HG02642 (cell line): Measurements from ENCODE around the gene CKMT1B.
"Not testable (repeated sequence)": the region's sequence is repeated elsewhere in the genome, so short reads cannot be mapped to it uniquely, and the experiment has no call there.

Experiments used
- ATAC-seq: cut with Tn5 transposase; IDR thresholded peaks from one replicate; pipeline ENCODE4 v1.9.1; 2021; ENCODE audit warnings: mild to moderate bottlenecking; ENCODE audit not compliant: unreplicated experiment, poor library complexity

The CKMT1B gene

GRCh38 chr15:43593328-43594190 lies at the start of gene CKMT1B:
CKMT1B (plus strand) TSS chr15:43594027; CDS start chr15:43594219, 192 bp downstream.
- not testable (repeated sequence) for ATAC-seq

GRCh38 chr15:43544266-43544665 lies 49.6 kb upstream of the CKMT1B start:
- no peak for ATAC-seq

- no peak for ATAC-seq
These were observed 48.4 kb upstream of the CKMT1B start for GRCh38 chr15:43545426-43545825.

GRCh38 chr15:43547539-43547938 lies 46.3 kb upstream of the CKMT1B start:
- ATAC-seq, result no peak

GRCh38 chr15:43550527-43551363 lies 43.1 kb upstream of the CKMT1B start:
- no peak for ATAC-seq

GRCh38 chr15:43552256-43552655 lies 41.6 kb upstream of the CKMT1B start:
- ATAC-seq, result no peak

- ATAC-seq, result no peak
These were observed 40.8 kb upstream of the CKMT1B start for GRCh38 chr15:43552986-43553385.

- ATAC-seq, result not testable (repeated sequence)
These were observed 31.1 kb upstream of the CKMT1B start for GRCh38 chr15:43562753-43563152.

GRCh38 chr15:43563793-43564192 lies 30.0 kb upstream of the CKMT1B start:
- not testable (repeated sequence) for ATAC-seq

GRCh38 chr15:43566615-43567014 lies 27.2 kb upstream of the CKMT1B start:
- not testable (repeated sequence) for ATAC-seq

GRCh38 chr15:43574607-43575006 lies 19.2 kb upstream of the CKMT1B start:
- ATAC-seq, result not testable (repeated sequence)

- ATAC-seq, result peak; percentile 92
These were observed 3.9 kb upstream of the CKMT1B start, which contains the start of gene PPIP5K1 for GRCh38 chr15:43589778-43590466. PPIP5K1 (minus strand) TSS chr15:43590208; CDS start chr15:43584504, 5,704 bp downstream.

- ATAC-seq, result not testable (repeated sequence)
These were observed 986 bp upstream of the CKMT1B start for GRCh38 chr15:43592841-43593240.

- not testable (repeated sequence) for ATAC-seq
These were observed 5.3 kb downstream of the CKMT1B start for GRCh38 chr15:43599131-43599530.

- not testable (repeated sequence) for ATAC-seq
These were observed 6.4 kb downstream of the CKMT1B start for GRCh38 chr15:43600200-43600599.

GRCh38 chr15:43602233-43602632 lies 8.4 kb downstream of the CKMT1B start:
- ATAC-seq, result not testable (repeated sequence)

GRCh38 chr15:43617750-43618149 lies 23.9 kb downstream of the CKMT1B start:
- ATAC-seq, result not testable (repeated sequence)

GRCh38 chr15:43618700-43619099 lies 24.9 kb downstream of the CKMT1B start, which contains the start of gene STRC:
STRC (minus strand) TSS chr15:43618800; CDS start chr15:43618722, 78 bp downstream.
- not testable (repeated sequence) for ATAC-seq

GRCh38 chr15:43622068-43622799 lies 28.4 kb downstream of the CKMT1B start:
- not testable (repeated sequence) for ATAC-seq
